Prostate gland (tissue), 2 donors: ENCODE results near the gene RCAN2.

ENCODE experiments used
- POLR2A ChIP-seq: fragments of 450-650 bp; IDR thresholded peaks from one replicate; pipeline ENCODE4 v1.6.1; 2016; ENCODE audit warnings: antibody characterized with exemption, mild to moderate bottlenecking
- POLR2AphosphoS5 ChIP-seq: sonication (generic); formaldehyde crosslinking; IDR thresholded peaks from one replicate; pipeline ENCODE4 v1.6.1; 2017; ENCODE audit warnings: antibody characterized with exemption
- TF ChIP-seq, protein P1 (sequence below), 4 experiments: fragments of 200-600 bp in 2 of 4; fragments of 450-650 bp in 2 of 4; sonication (generic) in 2 of 4; IDR thresholded peaks; 1 replicate in 3 of 4; 2 replicates in 1 of 4; pipeline ENCODE4 v1.5.1; 2016 to 2019; ENCODE audit warnings: antibody characterized with exemption in 4 of 4, mild to moderate bottlenecking in 2 of 4, moderate library complexity in 2 of 4

DNA sequence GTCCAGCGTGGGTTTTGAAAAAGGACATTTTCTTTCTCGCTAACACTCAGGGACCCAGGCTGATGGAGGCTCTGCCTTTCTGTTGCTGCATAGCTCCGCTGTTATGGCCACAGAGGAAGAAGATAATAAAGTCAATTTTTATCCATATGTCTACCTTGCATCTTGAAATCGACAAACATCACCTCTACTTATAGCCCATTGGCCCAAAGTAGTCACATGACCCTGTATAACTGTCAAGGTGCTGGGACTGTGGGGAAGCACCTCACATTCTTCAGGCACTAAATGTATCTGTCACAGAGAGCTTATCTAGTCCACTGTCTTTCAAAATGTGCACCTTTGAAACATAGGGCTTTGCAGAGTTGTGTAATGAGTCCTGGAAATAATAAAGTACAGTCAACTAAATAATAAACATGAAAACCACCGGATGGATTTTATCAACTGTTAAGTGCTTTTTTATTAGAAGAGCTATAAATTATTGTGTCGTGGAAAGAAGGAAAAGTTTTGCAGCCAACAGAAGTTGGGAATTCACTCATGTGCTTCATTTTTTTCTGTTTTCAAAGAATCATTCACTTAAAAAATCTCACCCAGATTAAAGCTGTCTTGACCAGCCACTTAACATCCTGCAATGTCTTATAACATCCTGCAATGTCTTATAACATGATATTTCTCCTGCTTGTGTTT lies 47.7 kb upstream of the RCAN2 start:
- TF ChIP-seq, protein P1, sequence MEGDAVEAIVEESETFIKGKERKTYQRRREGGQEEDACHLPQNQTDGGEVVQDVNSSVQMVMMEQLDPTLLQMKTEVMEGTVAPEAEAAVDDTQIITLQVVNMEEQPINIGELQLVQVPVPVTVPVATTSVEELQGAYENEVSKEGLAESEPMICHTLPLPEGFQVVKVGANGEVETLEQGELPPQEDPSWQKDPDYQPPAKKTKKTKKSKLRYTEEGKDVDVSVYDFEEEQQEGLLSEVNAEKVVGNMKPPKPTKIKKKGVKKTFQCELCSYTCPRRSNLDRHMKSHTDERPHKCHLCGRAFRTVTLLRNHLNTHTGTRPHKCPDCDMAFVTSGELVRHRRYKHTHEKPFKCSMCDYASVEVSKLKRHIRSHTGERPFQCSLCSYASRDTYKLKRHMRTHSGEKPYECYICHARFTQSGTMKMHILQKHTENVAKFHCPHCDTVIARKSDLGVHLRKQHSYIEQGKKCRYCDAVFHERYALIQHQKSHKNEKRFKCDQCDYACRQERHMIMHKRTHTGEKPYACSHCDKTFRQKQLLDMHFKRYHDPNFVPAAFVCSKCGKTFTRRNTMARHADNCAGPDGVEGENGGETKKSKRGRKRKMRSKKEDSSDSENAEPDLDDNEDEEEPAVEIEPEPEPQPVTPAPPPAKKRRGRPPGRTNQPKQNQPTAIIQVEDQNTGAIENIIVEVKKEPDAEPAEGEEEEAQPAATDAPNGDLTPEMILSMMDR (IDR thresholded peaks at IDR 0.05): no peak
- TF ChIP-seq POLR2AphosphoS5 (peak; percentile 25), POLR2A (no peak)
